Measurements from ENCODE around the gene ST8SIA4. TPM values are rescaled to one million over a fixed set of nuclear protein-coding genes. Genes with fewer than 3 reads are reported as not detected.
"Not testable (repeated sequence)": the region's sequence is repeated elsewhere in the genome, so short reads cannot be mapped to it uniquely, and the experiment has no call there.

ST8SIA4 gene
- total RNA-seq, 1 donor from 2014 or later = 3.9 TPM

- no peak for DNase-seq (ENCODE audit: extremely low read depth, low read depth, low spot score)
Observed at GRCh38 chr5:100789694-100790093, 113.4 kb downstream of the ST8SIA4 start.

- no peak for DNase-seq (ENCODE audit: extremely low read depth, low read depth, low spot score)
Observed at GRCh38 chr5:100788417-100788816, 114.7 kb downstream of the ST8SIA4 start.

- no peak for DNase-seq (ENCODE audit: extremely low read depth, low read depth, low spot score)
Observed at GRCh38 chr5:100787648-100788047, 115.4 kb downstream of the ST8SIA4 start.

GRCh38 chr5:100785536-100785935 is 117.5 kb downstream of the ST8SIA4 start:
- DNase-seq (ENCODE audit: extremely low read depth, low read depth, low spot score) = not testable (repeated sequence)

- DNase-seq (ENCODE audit: extremely low read depth, low read depth, low spot score) = no peak
Observed at GRCh38 chr5:100780376-100780870, 122.7 kb downstream of the ST8SIA4 start.

- DNase-seq (ENCODE audit: extremely low read depth, low read depth, low spot score) = no peak
Observed at GRCh38 chr5:100779669-100780375, 123.3 kb downstream of the ST8SIA4 start.

- DNase-seq (ENCODE audit: extremely low read depth, low read depth, low spot score) = peak; percentile 41
Observed at GRCh38 chr5:100777680-100778300, 125.3 kb downstream of the ST8SIA4 start.

GRCh38 chr5:100775533-100775855 is 127.6 kb downstream of the ST8SIA4 start:
- DNase-seq (ENCODE audit: extremely low read depth, low read depth, low spot score) = no peak

GRCh38 chr5:100772548-100772947 is 130.5 kb downstream of the ST8SIA4 start:
- DNase-seq (ENCODE audit: extremely low read depth, low read depth, low spot score) = no peak

GRCh38 chr5:100772006-100772405 is 131.1 kb downstream of the ST8SIA4 start:
- no peak for DNase-seq (ENCODE audit: extremely low read depth, low read depth, low spot score)

GRCh38 chr5:100771181-100771580 is 131.9 kb downstream of the ST8SIA4 start:
- no peak for DNase-seq (ENCODE audit: extremely low read depth, low read depth, low spot score)

GRCh38 chr5:100768221-100768620 is 134.9 kb downstream of the ST8SIA4 start:
- DNase-seq (ENCODE audit: extremely low read depth, low read depth, low spot score) = no peak

- no peak for DNase-seq (ENCODE audit: extremely low read depth, low read depth, low spot score)
Observed at GRCh38 chr5:100762995-100763394, 140.1 kb downstream of the ST8SIA4 start.

GRCh38 chr5:100762108-100762507 is 141.0 kb downstream of the ST8SIA4 start:
- DNase-seq (ENCODE audit: extremely low read depth, low read depth, low spot score) = no peak

- DNase-seq (ENCODE audit: extremely low read depth, low read depth, low spot score) = no peak
Observed at GRCh38 chr5:100761192-100761591, 141.9 kb downstream of the ST8SIA4 start.

- DNase-seq (ENCODE audit: extremely low read depth, low read depth, low spot score) = no peak
Observed at GRCh38 chr5:100760688-100761087, 142.4 kb downstream of the ST8SIA4 start.

GRCh38 chr5:100758780-100759179 is 144.3 kb downstream of the ST8SIA4 start:
- no peak for DNase-seq (ENCODE audit: extremely low read depth, low read depth, low spot score)

GRCh38 chr5:100758306-100758705 is 144.8 kb downstream of the ST8SIA4 start:
- DNase-seq (ENCODE audit: extremely low read depth, low read depth, low spot score) = no peak

GRCh38 chr5:100757618-100758017 is 145.5 kb downstream of the ST8SIA4 start:
- DNase-seq (ENCODE audit: extremely low read depth, low read depth, low spot score) = no peak

All from glomerular endothelial cell (primary cell).